ENCODE data around the gene PLEKHN1. TPM values are rescaled to one million over a fixed set of nuclear protein-coding genes. Genes with fewer than 3 reads are reported as not detected.

PLEKHN1 gene
- polyA plus RNA-seq, 1 of the 3 experiments (the other 2 are of a cell fraction) = not detected

- TF ChIP-seq FOSL2 (IDR thresholded peaks at IDR 0.05; ENCODE audit: borderline replicate concordance, low read depth) = no peak
- 0 out of 2 replicates have a peak, but pooled peaks have one; percentile 26 for TF ChIP-seq TAF1 (IDR thresholded peaks at IDR 0.05; ENCODE audit: borderline replicate concordance, low read depth, low read length)
- TF ChIP-seq USF2 (IDR thresholded peaks at IDR 0.05; ENCODE audit: borderline replicate concordance, low read depth, low read length) = no peak
- TF ChIP-seq TEAD4 (IDR thresholded peaks at IDR 0.05; ENCODE audit: borderline replicate concordance, insufficient read depth) = no peak
- peak; percentile 71; the same call in 1 of the 2 replicates for TF ChIP-seq RXRA (IDR thresholded peaks at IDR 0.05; ENCODE audit: borderline replicate concordance, low read depth)
- TF ChIP-seq MXI1 (IDR thresholded peaks at IDR 0.05; ENCODE audit: low read depth, low read length) = no peak
- peak; percentile 47; the same call in 1 of the 2 replicates for TF ChIP-seq TCF12 (IDR thresholded peaks at IDR 0.05)
- no peak for TF ChIP-seq SMC3 (IDR thresholded peaks at IDR 0.05; ENCODE audit: low read depth, low read length)
- TF ChIP-seq MEF2A (IDR thresholded peaks at IDR 0.05; ENCODE audit: borderline replicate concordance, low read depth) = no peak
These were observed 45.1 kb upstream of the PLEKHN1 start (continued) for GRCh38 chr1:921011-921837.

GRCh38 chr1:923131-923990 is 42.9 kb upstream of the PLEKHN1 start, which contains the start of gene SAMD11:
TSS of gene SAMD11 (plus strand) at chr1:923923. CDS start at chr1:924432, 509 bp downstream.
- Histone ChIP-seq H3K9me2 (no peaks in the 10 kb centered on the region), H3K4me1 (ENCODE audit: control insufficient read depth in 1 of 2, insufficient read depth in 2 of 2, low read depth in 1 of 2, low read length in 1 of 2) (peaks cover 8 to 47% of the 10 kb centered on the region in 2 experiments; a peak in 2 of 4 replicates), H4K20me1 (ENCODE audit: insufficient read depth) (0 out of 2 replicates have a peak, but pooled peaks cover 7% of the 10 kb centered on the region), H3K9ac (no peak within 1 kb of the TSS; the same call in 1 of the 2 replicates), H3K9me3 (no peaks in the 10 kb centered on the region), H3K4me3 (ENCODE audit: low read depth in 2 of 2, low read length in 1 of 2) (peak within 1 kb of the TSS; percentile 49 to 51; a peak in 3 of 4 replicates), H2AFZ (ENCODE audit: low read depth) (no peak within 1 kb of the TSS), H3K4me2 (peak within 1 kb of the TSS; percentile 78), H3K27me3 (ENCODE audit: insufficient read depth) (no peaks in the 10 kb centered on the region), H3K27ac (ENCODE audit: low read depth in 2 of 2, low read length in 1 of 2) (no peak within 1 kb of the TSS), H3K36me3 (replicated peaks in 1 of 2; ENCODE audit: control insufficient read depth in 1 of 2, insufficient read depth in 2 of 2, low read length in 1 of 2) (no peaks in the 10 kb centered on the region), H3K79me2 (ENCODE audit: insufficient read depth) (peaks cover 5% of the 10 kb centered on the region; the same call in 1 of the 2 replicates), H3F3A (replicated peaks; ENCODE audit: insufficient read depth) (peaks cover 4% of the 10 kb centered on the region)
- CTCF ChIA-PET = interaction anchor here (0.6 to 3.2 kb wide), 8 partner anchors 8 to 339 kb away, joined by 3 to 19 read pairs (median 4); no protein-coding TSS in a partner anchor
- TF ChIP-seq POLR2AphosphoS5 (IDR thresholded peaks at IDR 0.05; ENCODE audit: low read depth, low read length) (no peak), PBX3 (IDR thresholded peaks at IDR 0.05) (peak; percentile 22; the same call in 1 of the 2 replicates), EP300 (IDR thresholded peaks at IDR 0.05; ENCODE audit: borderline replicate concordance in 1 of 2, low read depth in 1 of 2, low read length in 1 of 2) (0 out of 4 replicates have a peak, but pooled peaks of 1 of the 2 experiments have one; percentile 19)
- POLR2A ChIA-PET = interaction anchor here (0.9 to 2.1 kb wide), 2 partner anchors 17 to 18 kb away, joined by 3 to 8 read pairs; no protein-coding TSS in a partner anchor
- DNase-seq = peak; percentile 85
- 11% methylated on average over 39 of the region's 72 CpGs for WGBS (ENCODE audit: low lambda C conversion rate)

All from SK-N-SH (cell line).